GM06990 (cell line): ENCODE data around the gene PLCB3.

Experiments
- DNase-seq: peaks from one replicate; pipeline ENCODE4 v3.0.0-alpha.2; 2011; ENCODE audit not compliant: insufficient read length; ENCODE audit errors: extremely low read depth
- H3K27me3 ChIP-seq: replicated peaks from 2 replicates; pipeline ENCODE4 v1.6.0; 2011; ENCODE audit warnings: low read length; ENCODE audit not compliant: control insufficient read depth, insufficient read depth
- H3K36me3 ChIP-seq: 2 replicates; pipeline ENCODE4 v1.5.1; 2011; ENCODE audit warnings: low read length; ENCODE audit not compliant: control insufficient read depth, insufficient read depth
- H3K4me3 ChIP-seq: replicated peaks from 2 replicates; pipeline ENCODE4 v1.5.1; 2011; ENCODE audit warnings: low read depth, mild to moderate bottlenecking, control low read depth, low read length
- CTCF ChIP-seq: IDR thresholded peaks from 2 replicates; pipeline ENCODE4 v1.5.1; 2011; ENCODE audit warnings: low read length, control low read depth, mild to moderate bottlenecking, inconsistent platforms; ENCODE audit not compliant: insufficient read depth, poor library complexity, severe bottlenecking

PLCB3 gene

GRCh38 chr11:64241241-64241490 is 10.2 kb upstream of the PLCB3 start:
- Histone ChIP-seq H3K36me3 (peaks cover 14% of the 10 kb centered on the region), H3K4me3 (peak overlapping the region; percentile 89), H3K27me3 (no peaks in the 10 kb centered on the region)
- DNase-seq, result peak; percentile 99
- TF ChIP-seq CTCF, result no peak

GRCh38 chr11:64241491-64242374 is 9.6 kb upstream of the PLCB3 start:
- H3K27me3 ChIP-seq, result no peaks in the 10 kb centered on the region
- peak overlapping the region; percentile 89 for H3K4me3 ChIP-seq
- no peak for DNase-seq

GRCh38 chr11:64243236-64243854 is 8.0 kb upstream of the PLCB3 start:
- no peak for TF ChIP-seq CTCF

More at GRCh38 chr11:64241491-64242374, 9.6 kb upstream of the PLCB3 start:
- TF ChIP-seq CTCF, result no peak
- peaks cover 14% of the 10 kb centered on the region for H3K36me3 ChIP-seq

GRCh38 chr11:64244107-64244506 is 7.2 kb upstream of the PLCB3 start:
- no peak for DNase-seq
- Histone ChIP-seq H3K4me3 (no peak overlapping the region), H3K36me3 (peaks cover 13% of the 10 kb centered on the region), H3K27me3 (no peaks in the 10 kb centered on the region)
- TF ChIP-seq CTCF, result no peak

More at GRCh38 chr11:64243236-64243854, 8.0 kb upstream of the PLCB3 start:
- H3K36me3 ChIP-seq, result peaks cover 14% of the 10 kb centered on the region
- H3K27me3 ChIP-seq, result no peaks in the 10 kb centered on the region
- no peak overlapping the region for H3K4me3 ChIP-seq
- no peak for DNase-seq

- no peaks in the 10 kb centered on the region for H3K27me3 ChIP-seq
- H3K4me3 ChIP-seq, result peak overlapping the region; percentile 93
- peaks cover 13% of the 10 kb centered on the region for H3K36me3 ChIP-seq
- no peak for TF ChIP-seq CTCF
- DNase-seq, result no peak
Observed at GRCh38 chr11:64244966-64245365, 6.4 kb upstream of the PLCB3 start.
